CD14-positive monocyte (primary cell): Measurements from ENCODE around the gene DDX50. TPM values are rescaled to one million over a fixed set of nuclear protein-coding genes. Genes with fewer than 3 reads are reported as not detected.
"Not testable (repeated sequence)": the region's sequence is repeated elsewhere in the genome, so short reads cannot be mapped to it uniquely, and the experiment has no call there.

Source experiments
- DNase-seq, 3 donors: peaks; one replicate each; pipeline ENCODE4 v3.0.0-alpha.2; 2011 to 2022
- H2AFZ ChIP-seq: 2 replicates; pipeline ENCODE4 v1.6.0; 2012; ENCODE audit warnings: mild to moderate bottlenecking, low read depth, low read length, inconsistent platforms; ENCODE audit not compliant: insufficient read depth, poor library complexity, severe bottlenecking
- H3K27ac ChIP-seq, 2 donors: 1 replicate in 1 of 2; 2 replicates in 1 of 2; pipeline ENCODE4 v1.5.1; 2012 to 2013; ENCODE audit warnings: low read length in 2 of 2, control low read depth in 1 of 2, inconsistent platforms in 1 of 2, low read depth in 1 of 2, mild to moderate bottlenecking in 1 of 2
- H3K27me3 ChIP-seq, 2 donors: one replicate each; pipeline versions ENCODE4 v1.6.0 to v1.6.1; 2011 to 2013; ENCODE audit warnings: low read length in 2 of 2; ENCODE audit not compliant: control insufficient read depth in 2 of 2, insufficient read depth in 2 of 2
- H3K36me3 ChIP-seq, 2 donors: replicated peaks in 1 of 2; 1 replicate in 1 of 2; 2 replicates in 1 of 2; pipeline versions ENCODE4 v1.5.1 to v1.6.1; 2012 to 2013; ENCODE audit warnings: low read length in 2 of 2, control low read depth in 1 of 2, inconsistent platforms in 1 of 2, mild to moderate bottlenecking in 1 of 2; ENCODE audit not compliant: insufficient read depth in 2 of 2, control insufficient read depth in 1 of 2
- H3K4me1 ChIP-seq, 2 donors: 1 replicate in 1 of 2; 2 replicates in 1 of 2; pipeline versions ENCODE4 v1.5.1 to v1.6.1; 2012 to 2013; ENCODE audit warnings: low read length in 2 of 2, control low read depth in 1 of 2, inconsistent platforms in 1 of 2, mild to moderate bottlenecking in 1 of 2, moderate library complexity in 1 of 2; ENCODE audit not compliant: insufficient read depth in 2 of 2, control insufficient read depth in 1 of 2
- H3K4me2 ChIP-seq: replicated peaks from 2 replicates; pipeline ENCODE3; 2012; ENCODE audit warnings: low read length, moderate library complexity, mild to moderate bottlenecking; ENCODE audit not compliant: poor library complexity, severe bottlenecking; ENCODE audit errors: extremely low read depth
- H3K4me3 ChIP-seq, 3 experiments: fragments of 200-600 bp in 1 of 3; sonication (generic) in 1 of 3; replicated peaks in 1 of 3; 1 replicate in 2 of 3; 2 replicates in 1 of 3; pipeline ENCODE4 v1.5.1; 2011 to 2013; ENCODE audit warnings: low read length in 3 of 3, mild to moderate bottlenecking in 3 of 3, control low read depth in 2 of 3, low read depth in 2 of 3, inconsistent platforms in 1 of 3, moderate library complexity in 1 of 3
- H3K79me2 ChIP-seq: 2 replicates; pipeline ENCODE4 v1.6.0; 2012; ENCODE audit warnings: mild to moderate bottlenecking, control low read depth, inconsistent platforms, low read length, moderate library complexity; ENCODE audit not compliant: insufficient read depth
- H3K9ac ChIP-seq: 2 replicates; pipeline ENCODE4 v1.6.0; 2017; ENCODE audit warnings: low read length, mild to moderate bottlenecking; ENCODE audit not compliant: insufficient read depth, poor library complexity, severe bottlenecking
- H3K9me3 ChIP-seq, 2 donors: replicated peaks in 1 of 2; 1 replicate in 1 of 2; 2 replicates in 1 of 2; pipeline versions ENCODE4 v1.5.1 to v1.6.1; 2012 to 2013; ENCODE audit warnings: low read length in 2 of 2, control low read depth in 1 of 2; ENCODE audit not compliant: control insufficient read depth in 1 of 2, insufficient read depth in 1 of 2
- H4K20me1 ChIP-seq: 2 replicates; pipeline ENCODE4 v1.6.0; 2012; ENCODE audit warnings: mild to moderate bottlenecking, low read length, control low read depth, moderate library complexity; ENCODE audit not compliant: insufficient read depth
- H3K27ac Mint-ChIP-seq, 7 donors: one replicate each; pipeline ENCODE4 v1.8.0; 2020; ENCODE audit warnings: mild to moderate bottlenecking in 7 of 7, mixed read lengths in 7 of 7, moderate library complexity in 6 of 7, inconsistent platforms in 2 of 7
- H3K27me3 Mint-ChIP-seq, 3 donors: one replicate each; pipeline ENCODE4 v1.8.0; 2021 to 2022; ENCODE audit warnings: low read depth in 3 of 3, mild to moderate bottlenecking in 3 of 3, mixed read lengths in 3 of 3, moderate library complexity in 3 of 3, inconsistent platforms in 1 of 3
- H3K36me3 Mint-ChIP-seq, 2 donors: one replicate each; pipeline ENCODE4 v1.8.0; 2020; ENCODE audit warnings: mixed read lengths in 2 of 2, inconsistent platforms in 1 of 2, mild to moderate bottlenecking in 1 of 2
- H3K4me1 Mint-ChIP-seq: one replicate; pipeline ENCODE4 v1.8.0; 2020; ENCODE audit warnings: mild to moderate bottlenecking, mixed read lengths
- H3K4me3 Mint-ChIP-seq, 2 donors: one replicate each; pipeline ENCODE4 v1.8.0; 2020; ENCODE audit warnings: mild to moderate bottlenecking in 2 of 2, mixed read lengths in 2 of 2, moderate library complexity in 1 of 2
- H3K9me3 Mint-ChIP-seq, 7 donors: one replicate each; pipeline ENCODE4 v1.8.0; 2020 to 2022; ENCODE audit warnings: mixed read lengths in 7 of 7, mild to moderate bottlenecking in 6 of 7, moderate library complexity in 6 of 7, inconsistent platforms in 2 of 7
- WGBS: methylation state at CpG from one replicate; pipeline ENCODE4 v1.1.5; 2013; ENCODE audit warnings: missing lambda C conversion rate; ENCODE audit not compliant: insufficient coverage; 5-methylcytosine and 5-hydroxymethylcytosine counted together
- intact Hi-C, 2 donors: fragments of 100-400 bp; cut with micrococcal nuclease; formaldehyde crosslinking; loops; one replicate each; pipeline versions ENCODE4 v1.15.0 to v1.15.1; 2023
- polyA plus RNA-seq, 3 donors: library from polyadenylated mRNA; depleted of rRNA in 1 of 3; unstranded in 2 of 3; stranded (reverse) in 1 of 3; fragments of 300-500 nt in 2 of 3; fragments of >200 nt in 1 of 3; fragmentation: Illumina TruSeq in 2 of 3; gene quantifications; 1 replicate in 2 of 3; 2 replicates in 1 of 3; pipeline ENCODE4 v1.2.3, GENCODE V29; 2012 to 2021
- TF ChIP-seq, protein P1 (sequence below): fragments of 200-600 bp; IDR thresholded peaks from one replicate; pipeline ENCODE4 v1.8.0; 2022; ENCODE audit warnings: antibody characterized with exemption, mild to moderate bottlenecking

DDX50 gene
- polyA plus RNA-seq, 3 donors, result 14.2 to 17.1 (median 17.0) TPM

DNA sequence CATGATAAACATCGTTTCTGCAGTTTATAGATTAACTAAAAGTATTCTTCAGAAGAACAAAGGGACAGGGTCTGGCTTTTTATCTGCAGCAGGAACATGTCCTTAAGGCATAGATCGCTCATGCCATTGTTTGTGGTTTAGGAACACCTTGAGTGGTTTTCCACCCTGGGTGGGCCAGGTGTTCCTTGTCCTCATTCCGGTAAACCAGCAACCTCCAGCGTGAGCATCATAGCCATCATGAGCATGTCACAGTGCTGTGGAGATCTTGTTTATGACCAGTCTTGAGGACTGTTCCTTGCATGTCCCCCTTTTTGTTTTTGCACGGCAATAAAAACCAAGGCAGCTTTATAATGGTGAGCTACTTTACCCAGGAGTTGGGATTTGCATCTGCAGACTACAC, 39.9 kb upstream of the DDX50 start:
- H3K4me3 ChIP-seq, result no peak overlapping the region
- H2AFZ ChIP-seq, result no peak overlapping the region
- no peak for DNase-seq
- H3K4me2 ChIP-seq, result no peak overlapping the region
- TF ChIP-seq, protein P1, sequence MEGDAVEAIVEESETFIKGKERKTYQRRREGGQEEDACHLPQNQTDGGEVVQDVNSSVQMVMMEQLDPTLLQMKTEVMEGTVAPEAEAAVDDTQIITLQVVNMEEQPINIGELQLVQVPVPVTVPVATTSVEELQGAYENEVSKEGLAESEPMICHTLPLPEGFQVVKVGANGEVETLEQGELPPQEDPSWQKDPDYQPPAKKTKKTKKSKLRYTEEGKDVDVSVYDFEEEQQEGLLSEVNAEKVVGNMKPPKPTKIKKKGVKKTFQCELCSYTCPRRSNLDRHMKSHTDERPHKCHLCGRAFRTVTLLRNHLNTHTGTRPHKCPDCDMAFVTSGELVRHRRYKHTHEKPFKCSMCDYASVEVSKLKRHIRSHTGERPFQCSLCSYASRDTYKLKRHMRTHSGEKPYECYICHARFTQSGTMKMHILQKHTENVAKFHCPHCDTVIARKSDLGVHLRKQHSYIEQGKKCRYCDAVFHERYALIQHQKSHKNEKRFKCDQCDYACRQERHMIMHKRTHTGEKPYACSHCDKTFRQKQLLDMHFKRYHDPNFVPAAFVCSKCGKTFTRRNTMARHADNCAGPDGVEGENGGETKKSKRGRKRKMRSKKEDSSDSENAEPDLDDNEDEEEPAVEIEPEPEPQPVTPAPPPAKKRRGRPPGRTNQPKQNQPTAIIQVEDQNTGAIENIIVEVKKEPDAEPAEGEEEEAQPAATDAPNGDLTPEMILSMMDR, result no peak
- H3K79me2 ChIP-seq, result no peaks in the 10 kb centered on the region
- Mint-ChIP-seq H3K9me3 (peaks cover 27 to 46% (median 33%) of the 10 kb centered on the region in 7 donors), H3K4me1 (no peaks in the 10 kb centered on the region), H3K27ac (no peak overlapping the region), H3K4me3 (no peak overlapping the region), H3K27me3 (peaks cover under 1 to 8% (median 2%) of the 10 kb centered on the region in 3 donors), H3K36me3 (no peaks in the 10 kb centered on the region)
- H3K9me3 ChIP-seq, result peaks cover 26 to 27% of the 10 kb centered on the region in 2 donors
- intact Hi-C loops, result no loop called here
- no peaks in the 10 kb centered on the region for H3K4me1 ChIP-seq
- no peaks in the 10 kb centered on the region for H3K36me3 ChIP-seq
- H3K27me3 ChIP-seq, result no peaks in the 10 kb centered on the region
- H3K9ac ChIP-seq, result no peak overlapping the region
- H3K27ac ChIP-seq, result no peak overlapping the region
- WGBS, result 90% methylated on average over 2 of the region's 5 CpGs
- H4K20me1 ChIP-seq, result no peaks in the 10 kb centered on the region

DNA sequence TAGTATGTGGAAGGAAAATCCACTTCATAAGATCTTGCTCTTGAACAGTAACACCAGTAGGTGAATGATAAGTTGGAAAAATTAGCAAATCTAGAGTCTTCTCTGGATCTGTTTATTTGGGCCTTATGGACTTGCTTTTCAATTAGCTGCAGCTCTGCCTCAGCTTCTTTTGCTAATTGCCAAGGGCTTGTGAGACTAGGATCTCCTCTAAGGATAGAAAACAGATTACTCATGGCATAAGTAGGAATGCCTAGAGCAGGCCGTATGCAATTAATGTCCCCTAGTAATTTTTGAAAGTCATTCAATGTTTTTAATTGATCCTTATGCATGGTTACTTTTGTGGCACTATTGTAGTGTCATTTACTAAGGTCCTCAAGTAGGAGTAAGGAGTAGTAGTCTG, 36.5 kb upstream of the DDX50 start:
- Mint-ChIP-seq H3K9me3 (peaks cover 34 to 70% (median 46%) of the 10 kb centered on the region in 7 donors), H3K4me3 (no peak overlapping the region), H3K27ac (no peak overlapping the region), H3K27me3 (peaks cover 0 to 2% (median 2%) of the 10 kb centered on the region in 3 donors), H3K36me3 (no peaks in the 10 kb centered on the region), H3K4me1 (no peaks in the 10 kb centered on the region)
- TF ChIP-seq, protein P1, result no peak
- WGBS, result no CpG with 5 or more reads among the region's 1 CpG
- Histone ChIP-seq H3K36me3 (no peaks in the 10 kb centered on the region), H3K9me3 (peaks cover 26 to 40% of the 10 kb centered on the region in 2 donors), H3K4me1 (no peaks in the 10 kb centered on the region), H3K9ac (no peak overlapping the region), H3K27me3 (no peaks in the 10 kb centered on the region), H4K20me1 (no peaks in the 10 kb centered on the region), H3K4me3 (no peak overlapping the region), H3K27ac (no peak overlapping the region), H3K4me2 (no peak overlapping the region), H3K79me2 (no peaks in the 10 kb centered on the region), H2AFZ (no peak overlapping the region)
- DNase-seq, result no peak
- intact Hi-C loops, result no loop called here

DNA sequence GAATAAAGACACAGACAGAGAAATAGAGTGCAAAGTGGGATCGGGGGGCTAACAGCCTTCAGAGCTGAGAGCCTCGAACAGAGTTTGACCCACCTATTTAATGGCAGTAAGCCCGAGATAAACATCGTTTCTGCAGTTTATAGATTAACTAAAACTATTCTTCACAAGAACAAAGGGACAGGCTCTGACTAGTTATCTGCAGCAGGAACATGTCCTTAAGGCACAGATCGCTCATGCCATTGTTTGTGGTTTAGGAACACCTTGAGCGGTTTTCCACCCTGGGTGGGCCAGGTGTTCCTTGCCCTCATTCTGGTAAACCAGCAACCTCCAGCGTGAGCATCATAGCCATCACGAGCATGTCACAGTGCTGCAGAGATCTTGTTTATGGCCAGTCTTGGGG, 32.9 kb upstream of the DDX50 start:
- H3K36me3 ChIP-seq, H3K36me3 Mint-ChIP-seq, H3K4me2 ChIP-seq, H4K20me1 ChIP-seq, intact Hi-C loops, H3K4me3 Mint-ChIP-seq, H3K27ac Mint-ChIP-seq, DNase-seq, H2AFZ ChIP-seq, H3K27me3 ChIP-seq, H3K27me3 Mint-ChIP-seq, H3K27ac ChIP-seq, H3K4me1 ChIP-seq, H3K4me3 ChIP-seq, H3K9ac ChIP-seq, H3K79me2 ChIP-seq, H3K4me1 Mint-ChIP-seq: not testable (repeated sequence)
- H3K9me3 Mint-ChIP-seq, result peaks cover 7 to 34% (median 16%) of the 10 kb centered on the region in 7 donors
- WGBS, result 98% methylated on average over 7 of the region's 8 CpGs
- H3K9me3 ChIP-seq, result peaks cover under 1 to 14% of the 10 kb centered on the region in 2 donors
